M059J (cell line): Measurements from ENCODE around the gene SLC44A5. TPM values are rescaled to one million over a fixed set of nuclear protein-coding genes. Genes with fewer than 3 reads are reported as not detected.
"Not testable (repeated sequence)": the region's sequence is repeated elsewhere in the genome, so short reads cannot be mapped to it uniquely, and the experiment has no call there.

Source experiments
- DNase-seq: peaks from one replicate; pipeline ENCODE4 v3.0.0-alpha.2; 2012; ENCODE audit warnings: low read depth
- total RNA-seq: library from RNA; depleted of rRNA; stranded (reverse); fragments of >200 nt; shearing (Covaris generic); gene quantifications from 2 replicates; pipeline ENCODE4 v1.2.3, GENCODE V29; 2014

SLC44A5 gene
- total RNA-seq, 1 experiment from 2014 or later: 0.12 TPM

DNA sequence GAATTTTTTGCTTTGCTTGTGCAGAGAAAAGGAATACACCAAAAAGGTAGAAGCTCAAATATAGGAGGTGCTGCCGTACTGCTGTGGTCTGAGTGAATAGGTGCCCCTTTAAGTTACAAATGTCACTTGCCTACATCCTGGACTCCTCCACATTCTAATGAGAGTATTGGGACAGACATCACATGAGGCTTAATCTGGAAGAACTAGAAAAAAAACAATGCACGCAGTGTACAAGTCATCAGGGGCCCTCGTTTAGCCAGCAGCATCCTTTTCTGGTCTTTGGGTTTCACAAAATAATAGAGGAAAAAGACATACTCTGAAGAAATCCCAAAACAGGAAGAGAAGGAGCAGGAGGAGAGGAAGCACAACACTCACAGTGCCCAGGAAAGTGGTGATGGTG is 89.3 kb downstream of the SLC44A5 start:
- no peak for DNase-seq

GRCh38 chr1:75520862-75521475 is 89.9 kb downstream of the SLC44A5 start:
- DNase-seq: no peak

DNA sequence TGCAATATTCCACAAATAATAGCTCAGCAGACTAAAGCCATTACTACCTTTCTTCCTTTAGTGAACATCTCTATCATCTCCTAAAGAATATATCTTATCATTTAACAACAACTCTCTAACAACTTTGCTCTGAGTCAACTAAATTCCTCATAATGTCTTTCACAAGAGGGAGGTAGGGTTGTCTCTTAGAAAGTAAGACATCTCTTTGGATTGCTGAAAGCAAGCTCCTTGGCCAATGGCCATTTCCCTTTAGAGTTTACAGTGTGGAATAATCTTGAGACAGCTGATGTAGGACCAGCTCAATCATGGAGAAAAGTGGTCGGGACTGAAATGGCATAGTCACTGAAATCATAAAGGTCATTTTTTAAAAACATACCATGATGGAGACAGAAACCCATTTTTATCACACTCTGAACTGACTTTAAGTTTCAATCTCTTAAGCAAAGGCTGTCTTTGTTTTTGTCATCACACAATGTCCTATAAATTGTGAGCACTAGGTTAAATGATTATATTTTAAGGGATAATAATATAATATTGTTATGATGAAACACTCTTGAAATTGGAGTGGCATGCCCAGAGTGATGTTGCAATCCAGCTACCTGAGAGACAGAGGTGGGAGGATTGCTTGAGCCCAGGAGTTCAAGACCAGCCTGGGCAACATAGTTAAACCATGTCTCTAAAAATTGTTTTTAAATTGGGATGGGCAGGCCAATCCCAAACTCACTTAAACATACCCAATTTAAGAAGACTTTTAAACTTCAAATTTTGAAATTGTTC is 91.1 kb downstream of the SLC44A5 start:
- DNase-seq: no peak

DNA sequence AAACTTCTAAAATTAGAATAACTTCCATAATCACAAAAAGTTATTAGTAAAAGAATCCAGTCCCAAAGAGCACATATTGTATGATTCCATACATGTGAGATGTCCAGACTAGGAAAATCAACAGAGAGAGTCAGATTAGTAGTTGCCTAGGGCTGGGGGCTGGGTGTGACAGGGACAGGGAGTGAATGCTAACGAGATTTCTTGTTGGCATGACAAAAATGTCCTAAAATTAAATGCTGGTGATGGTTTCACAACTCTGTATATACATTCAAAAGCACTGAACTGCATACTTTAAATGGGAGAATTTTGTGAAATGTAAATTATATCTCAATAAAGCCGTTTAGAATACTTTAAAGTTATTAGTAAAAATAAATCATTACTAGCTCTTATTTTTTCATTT is 92.2 kb downstream of the SLC44A5 start:
- no peak for DNase-seq

DNA sequence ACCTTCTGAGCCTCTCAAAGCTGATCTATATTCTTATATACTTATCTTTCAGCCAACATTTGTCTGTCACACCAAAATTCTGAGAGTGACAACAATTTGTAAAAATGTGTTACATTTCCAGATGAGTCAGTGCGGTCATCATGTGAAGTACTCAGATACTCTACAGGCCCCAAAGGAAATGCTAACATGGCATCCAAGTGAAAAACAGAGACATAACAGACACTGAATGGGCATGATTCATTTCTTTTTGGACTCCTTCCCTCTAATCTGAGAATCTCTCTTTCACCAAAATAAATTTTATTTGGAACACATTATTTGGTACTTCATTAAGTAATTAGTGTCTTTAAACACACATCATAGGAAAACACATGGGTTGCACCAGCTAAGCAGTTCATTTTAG is 96.6 kb downstream of the SLC44A5 start:
- DNase-seq: peak; percentile 49

- no peak for DNase-seq
Measured at GRCh38 chr1:75506976-75507375, 103.9 kb downstream of the SLC44A5 start.

DNA sequence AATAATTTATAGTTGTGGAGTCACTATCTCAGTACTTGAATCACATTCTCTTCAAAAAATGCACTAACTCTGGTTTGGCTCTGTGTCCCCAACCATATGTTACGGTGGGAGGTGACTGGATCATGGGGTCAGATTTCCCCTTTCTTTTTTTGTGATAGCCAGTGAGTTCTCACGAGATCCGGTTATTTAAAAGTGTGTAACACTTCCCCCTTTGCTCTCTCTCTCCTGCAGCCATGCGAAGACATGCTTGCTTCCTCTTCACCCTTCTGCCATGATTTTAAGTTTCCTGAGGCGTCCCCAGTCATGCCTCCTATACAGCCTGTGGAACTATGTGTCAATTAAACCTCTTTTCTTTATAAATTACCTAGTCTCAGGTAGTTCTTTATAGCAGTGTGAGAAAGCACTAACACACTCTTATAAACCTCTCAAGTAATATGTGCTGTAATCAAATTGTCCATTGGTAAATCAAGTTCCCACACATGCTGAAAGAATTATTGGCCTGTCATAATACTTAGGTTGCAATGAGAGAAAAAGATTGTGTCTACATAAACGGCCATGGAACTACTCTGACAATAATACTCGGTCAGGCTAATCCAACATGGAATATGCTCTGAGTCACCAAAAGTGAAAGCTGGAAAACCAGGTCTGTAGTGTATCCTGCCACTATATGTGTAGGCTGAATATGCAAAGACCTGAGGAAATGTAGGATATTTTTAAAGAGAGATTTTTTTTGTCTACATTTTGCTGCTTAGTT is 107.5 kb downstream of the SLC44A5 start:
- peak; percentile 39 for DNase-seq

- peak; percentile 85 for DNase-seq
Measured at GRCh38 chr1:75502776-75503175, 108.1 kb downstream of the SLC44A5 start.

DNA sequence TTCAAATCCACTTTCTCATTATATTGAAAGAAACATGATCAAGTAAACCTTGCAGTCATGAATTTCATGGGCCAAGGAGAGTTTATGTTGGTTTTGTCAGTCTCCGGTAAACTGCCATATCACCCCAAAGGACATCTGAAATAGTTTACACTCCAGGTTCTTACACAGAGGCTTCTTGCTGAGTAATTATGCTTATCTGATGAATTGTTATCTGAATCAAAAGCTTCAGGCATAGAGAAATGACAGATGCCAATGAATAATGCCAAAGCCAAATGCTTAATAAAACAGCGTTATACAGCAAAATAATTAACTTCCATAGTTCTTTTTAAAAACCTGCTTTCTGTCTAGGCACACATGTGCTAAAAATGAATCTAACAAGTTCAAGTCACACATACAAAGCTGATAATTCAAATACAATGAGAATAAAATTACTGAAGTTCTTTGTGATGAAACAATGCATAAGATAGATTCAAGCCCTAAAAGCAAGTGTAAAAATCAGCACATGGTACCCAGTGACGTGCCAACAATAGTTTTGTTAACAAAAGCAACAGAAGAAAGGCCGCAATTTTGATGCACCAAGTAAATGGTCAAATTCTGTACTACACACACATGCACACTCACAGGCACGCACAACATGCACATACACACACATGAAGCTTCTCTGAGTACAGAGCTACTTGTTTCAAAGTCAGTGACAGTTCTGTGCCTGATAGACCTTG is 109.2 kb downstream of the SLC44A5 start:
- DNase-seq: no peak

GRCh38 chr1:75492011-75492410 is 118.9 kb downstream of the SLC44A5 start:
- no peak for DNase-seq

DNA sequence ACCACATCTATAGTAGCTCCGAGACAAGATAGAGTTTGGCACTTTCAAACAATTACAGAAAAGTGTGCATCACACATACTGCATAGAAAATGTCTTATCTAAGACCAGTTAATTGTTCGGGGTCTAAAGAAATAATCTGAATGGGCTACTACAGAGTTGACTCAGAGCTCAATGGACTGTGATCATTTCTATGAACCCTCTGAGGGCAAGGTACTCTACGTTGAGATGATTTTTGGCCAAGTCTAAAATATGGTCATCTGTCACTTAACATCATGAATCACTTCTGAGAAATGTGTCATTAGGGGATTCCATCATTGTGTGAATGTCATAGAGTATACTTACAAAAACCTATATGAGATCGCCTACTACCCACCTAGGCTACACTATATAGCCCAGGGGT is 123.5 kb downstream of the SLC44A5 start:
- no peak for DNase-seq

- DNase-seq: no peak
Measured at GRCh38 chr1:75484789-75485188, 126.1 kb downstream of the SLC44A5 start.

DNA sequence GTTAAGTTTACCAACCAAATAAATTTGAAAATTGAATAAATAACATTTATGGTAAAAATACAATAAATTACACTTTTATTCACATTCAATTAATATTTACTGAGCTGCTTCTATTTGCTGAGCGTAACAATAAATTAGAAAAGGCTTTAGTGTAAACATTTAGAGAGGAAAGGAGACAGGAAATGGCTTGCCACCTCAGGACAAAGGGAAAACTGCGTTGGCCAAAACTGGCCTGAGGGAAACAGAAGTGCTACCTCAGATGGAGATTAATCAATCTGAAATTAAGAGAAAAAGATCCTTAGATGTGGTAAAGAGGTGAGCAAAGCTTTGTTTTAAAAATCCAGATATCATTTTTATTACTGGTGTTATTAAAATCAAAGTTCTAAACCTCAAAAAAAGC is 128.0 kb downstream of the SLC44A5 start:
- DNase-seq: no peak

GRCh38 chr1:75476486-75476885 is 134.4 kb downstream of the SLC44A5 start:
- not testable (repeated sequence) for DNase-seq

GRCh38 chr1:75475696-75476095 is 135.2 kb downstream of the SLC44A5 start:
- DNase-seq: no peak

GRCh38 chr1:75472971-75473603 is 137.8 kb downstream of the SLC44A5 start:
- DNase-seq: peak; percentile 2

DNA sequence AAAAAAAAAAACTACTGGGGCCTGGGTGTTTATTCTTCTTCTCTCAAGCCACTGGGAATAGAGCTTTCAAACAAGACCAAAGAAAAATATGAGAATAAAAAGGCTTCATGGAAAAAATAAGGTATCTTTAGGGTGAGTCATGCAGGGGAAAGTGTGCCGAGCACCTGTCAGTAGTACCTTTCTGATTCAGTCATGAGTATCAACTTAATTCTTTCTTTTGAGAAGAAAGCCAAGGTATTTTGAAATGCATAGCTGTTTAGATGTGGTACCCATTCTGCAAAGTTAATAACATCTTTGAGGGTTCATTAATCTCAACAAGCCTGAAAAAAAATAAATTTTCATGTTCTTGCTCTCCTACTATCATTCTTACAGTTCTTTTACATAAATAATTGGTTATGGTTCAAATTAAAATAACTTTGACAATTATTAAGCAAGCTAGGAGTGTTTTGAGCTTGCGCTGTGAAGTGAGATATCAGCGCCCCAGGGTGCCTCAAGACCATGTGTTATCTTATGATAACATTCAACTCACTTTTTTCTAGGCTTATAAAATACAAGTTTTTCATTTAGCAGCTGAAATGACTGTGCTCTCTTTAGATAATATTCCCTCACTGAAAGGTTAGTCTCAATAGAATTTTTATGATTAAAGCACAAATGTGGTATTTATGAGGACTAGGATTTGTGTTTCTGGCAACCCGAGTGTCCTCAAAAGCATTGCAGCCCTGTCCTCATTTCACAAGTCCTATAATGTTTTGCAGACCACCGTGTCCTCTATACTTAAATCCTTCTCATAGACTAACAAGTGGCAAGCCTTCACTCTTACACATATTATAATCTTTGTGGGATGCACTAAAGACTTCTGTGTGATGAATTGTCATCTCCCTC is 138.6 kb downstream of the SLC44A5 start:
- no peak for DNase-seq

DNA sequence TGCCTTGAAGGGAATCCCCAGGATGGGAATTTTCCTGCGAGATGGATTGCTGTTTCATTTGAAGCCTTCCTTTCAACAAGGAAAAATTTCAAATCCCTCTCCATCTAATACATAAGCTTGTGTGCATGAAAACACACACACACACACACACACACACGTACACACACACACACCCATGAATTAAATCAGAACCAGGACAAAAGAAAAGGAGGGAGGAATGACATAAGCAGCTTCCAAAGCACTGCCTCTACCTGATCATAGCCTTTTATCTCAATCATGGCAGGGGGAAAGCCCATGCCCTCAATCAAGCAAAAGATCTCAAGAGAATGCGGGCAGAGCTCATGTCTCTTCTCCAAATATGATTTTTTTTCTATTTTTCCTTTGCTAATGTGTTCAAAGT is 139.7 kb downstream of the SLC44A5 start:
- no peak for DNase-seq

DNA sequence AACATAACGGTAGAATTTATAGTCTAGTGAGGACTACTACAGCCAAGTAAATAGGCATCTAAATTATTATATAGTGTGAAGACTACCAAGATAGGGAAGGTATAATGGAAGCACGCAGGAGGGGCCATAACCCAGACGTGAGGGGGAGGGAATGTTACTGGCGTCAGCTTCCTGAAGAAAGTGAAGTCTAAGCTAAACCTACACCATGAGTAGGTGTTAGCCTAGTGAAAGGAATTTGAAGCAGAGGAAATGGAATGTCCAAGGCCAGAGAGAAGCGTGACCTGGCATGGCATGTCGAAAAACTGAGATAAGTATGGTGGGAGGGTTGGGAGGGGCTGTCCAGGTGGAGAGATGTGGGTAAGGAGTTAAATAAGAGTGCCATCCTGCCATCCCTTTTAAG is 140.5 kb downstream of the SLC44A5 start:
- DNase-seq: no peak

DNA sequence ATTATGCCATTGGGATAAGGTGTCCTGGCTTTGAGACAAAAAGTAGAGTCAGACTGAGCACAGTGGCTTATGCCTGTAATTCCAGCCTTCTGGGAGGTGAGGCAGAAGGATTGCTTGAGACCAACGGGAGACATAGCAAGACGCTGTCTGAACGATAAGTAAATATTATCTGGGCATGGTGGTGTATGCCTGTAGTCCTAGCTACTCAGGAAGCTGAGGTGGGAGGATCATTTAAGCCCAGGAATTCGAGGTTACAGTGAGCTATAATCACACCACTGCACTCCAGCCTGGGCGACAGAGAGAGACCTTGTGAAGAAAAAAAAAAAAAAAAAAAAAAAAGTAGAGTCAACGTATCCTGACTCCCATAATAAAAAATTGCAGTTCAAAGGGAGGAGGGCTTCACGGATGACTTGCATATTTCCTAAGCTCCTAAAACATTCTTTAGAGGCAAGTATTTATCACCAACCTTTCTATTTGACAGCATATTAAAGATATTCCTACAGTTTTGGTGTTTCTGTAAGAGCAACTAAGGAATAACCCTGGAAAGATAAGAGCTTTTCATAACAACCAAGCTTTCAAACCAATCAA is 141.2 kb downstream of the SLC44A5 start:
- peak; percentile 2 for DNase-seq
